SK-N-SH (cell line): ENCODE data around the gene PSTPIP2. TPM values are rescaled to one million over a fixed set of nuclear protein-coding genes. Genes with fewer than 3 reads are reported as not detected.
"Not testable (repeated sequence)": the region's sequence is repeated elsewhere in the genome, so short reads cannot be mapped to it uniquely, and the experiment has no call there.

Experiments used
- CTCF ChIA-PET: fragments of 300-600, 350-600 bp; formaldehyde crosslinking; extraction: SDS; loops from one replicate; lab custom pipeline; 2021; lab: Yijun Ruan, JAX
- POLR2A ChIA-PET: fragments of 350-600 bp; sonication (Branson Sonifier 250); formaldehyde crosslinking; extraction: SDS; loops from one replicate; lab custom pipeline; 2020; ENCODE audit warnings: antibody characterized with exemption, inconsistent platforms; lab: Yijun Ruan, JAX
- DNase-seq: peaks from one replicate; pipeline ENCODE4 v3.0.0; 2012
- H2AFZ ChIP-seq: fragments of 200-600 bp; sonication (generic); 2 replicates; pipeline ENCODE4 v1.8.1; 2016; ENCODE audit warnings: antibody characterized with exemption, mild to moderate bottlenecking, low read depth
- H3F3A ChIP-seq: fragments of 200-600 bp; sonication (generic); replicated peaks from 2 replicates; pipeline ENCODE3; 2016; ENCODE audit warnings: antibody characterized with exemption, mild to moderate bottlenecking; ENCODE audit not compliant: insufficient read depth
- H3K27ac ChIP-seq, 2 experiments: fragments of 200-500 bp in 1 of 2; fragments of 200-600 bp in 1 of 2; sonication (Bioruptor generic) in 1 of 2; sonication (generic), shearing (Covaris generic) in 1 of 2; 2 replicates each; pipeline versions ENCODE4 v1.5.1 to v1.6.1; 2014 to 2016; ENCODE audit warnings: low read depth in 2 of 2, inconsistent platforms in 1 of 2, low read length in 1 of 2, mild to moderate bottlenecking in 1 of 2, mixed read lengths in 1 of 2
- H3K27me3 ChIP-seq: fragments of 200-600 bp; sonication (generic), shearing (Covaris generic); 2 replicates; pipeline ENCODE4 v1.6.1; 2016; ENCODE audit warnings: mixed run types; ENCODE audit not compliant: insufficient read depth
- H3K36me3 ChIP-seq, 2 experiments: fragments of 200-500 bp in 1 of 2; fragments of 200-600 bp in 1 of 2; sonication (Bioruptor generic) in 1 of 2; sonication (generic) in 1 of 2; replicated peaks in 1 of 2; 2 replicates each; pipeline versions ENCODE3 to v1.5.1; 2014 to 2016; ENCODE audit warnings: low read length in 1 of 2, mild to moderate bottlenecking in 1 of 2; ENCODE audit not compliant: insufficient read depth in 2 of 2, control insufficient read depth in 1 of 2
- H3K4me1 ChIP-seq, 2 experiments: fragments of 200-500 bp in 1 of 2; fragments of 200-600 bp in 1 of 2; sonication (Bioruptor generic) in 1 of 2; sonication (generic), shearing (Covaris generic) in 1 of 2; 2 replicates each; pipeline versions ENCODE4 v1.5.1 to v1.6.1; 2014 to 2016; ENCODE audit warnings: low read depth in 1 of 2, low read length in 1 of 2, mixed run types in 1 of 2; ENCODE audit not compliant: insufficient read depth in 2 of 2, control insufficient read depth in 1 of 2
- H3K4me2 ChIP-seq: fragments of 200-600 bp; sonication (generic), shearing (Covaris generic); 2 replicates; pipeline ENCODE4 v1.6.1; 2017; ENCODE audit warnings: mixed run types
- H3K4me3 ChIP-seq, 2 experiments: fragments of 200-500 bp in 1 of 2; fragments of 200-600 bp in 1 of 2; sonication (Bioruptor generic) in 1 of 2; sonication (generic), shearing (Covaris generic) in 1 of 2; 2 replicates each; pipeline versions ENCODE4 v1.5.1 to v1.8.1; 2014 to 2016; ENCODE audit warnings: low read depth in 2 of 2, inconsistent platforms in 1 of 2, low read length in 1 of 2, mild to moderate bottlenecking in 1 of 2, mixed read lengths in 1 of 2, moderate library complexity in 1 of 2
- H3K79me2 ChIP-seq: fragments of 200-600 bp; sonication (generic); 2 replicates; pipeline ENCODE4 v1.8.1; 2017; ENCODE audit warnings: mild to moderate bottlenecking; ENCODE audit not compliant: insufficient read depth
- H3K9ac ChIP-seq: fragments of 200-600 bp; sonication (generic); 2 replicates; pipeline ENCODE4 v1.6.1; 2017; ENCODE audit warnings: mixed run types
- H3K9me2 ChIP-seq: fragments of 200-600 bp; sonication (generic); 2 replicates; pipeline ENCODE4 v1.6.1; 2017; ENCODE audit warnings: mixed run types
- H3K9me3 ChIP-seq: fragments of 200-600 bp; sonication (generic); 2 replicates; pipeline ENCODE4 v1.6.1; 2017; ENCODE audit warnings: mixed run types, mild to moderate bottlenecking, moderate library complexity
- H4K20me1 ChIP-seq: fragments of 200-600 bp; sonication (generic); 2 replicates; pipeline ENCODE4 v1.6.1; 2017; ENCODE audit warnings: mild to moderate bottlenecking, mixed run types; ENCODE audit not compliant: insufficient read depth
- CHD2 ChIP-seq: fragments of 150-350 bp; IDR thresholded peaks from 2 replicates; pipeline ENCODE4 v1.6.1; 2018; ENCODE audit warnings: low read length; ENCODE audit not compliant: partially characterized antibody
- EP300 ChIP-seq, 2 experiments: IDR thresholded peaks; 2 replicates each; pipeline versions ENCODE4 v1.4.0 to v1.6.1; 2012; ENCODE audit warnings: borderline replicate concordance in 1 of 2, low read depth in 1 of 2, low read length in 1 of 2
- EZH2phosphoT487 ChIP-seq: fragments of 200-600 bp; sonication (generic); IDR thresholded peaks from 2 replicates; pipeline ENCODE4 v1.6.1; 2017; ENCODE audit warnings: low read depth, mixed run types, mild to moderate bottlenecking, antibody characterized with exemption, moderate library complexity, borderline replicate concordance
- FOSL2 ChIP-seq: IDR thresholded peaks from 2 replicates; pipeline ENCODE4 v1.4.0; 2012; ENCODE audit warnings: low read depth, mild to moderate bottlenecking, moderate library complexity, borderline replicate concordance
- FOXM1 ChIP-seq: IDR thresholded peaks from 2 replicates; pipeline ENCODE4 v1.4.0; 2012; ENCODE audit warnings: low read depth, mild to moderate bottlenecking
- GABPA ChIP-seq: IDR thresholded peaks from 2 replicates; pipeline ENCODE4 v1.4.0; 2012; ENCODE audit warnings: low read depth, mild to moderate bottlenecking
- IRF3 ChIP-seq: fragments of 150-350 bp; IDR thresholded peaks from 2 replicates; pipeline ENCODE4 v1.6.1; 2016; ENCODE audit warnings: mild to moderate bottlenecking, low read depth, low read length
- JUND ChIP-seq: IDR thresholded peaks from 2 replicates; pipeline ENCODE4 v1.4.0; 2012
- MAX ChIP-seq: IDR thresholded peaks from 2 replicates; pipeline ENCODE4 v1.4.0; 2012; ENCODE audit warnings: low read depth
- MEF2A ChIP-seq: IDR thresholded peaks from 2 replicates; pipeline ENCODE4 v1.4.0; 2012; ENCODE audit warnings: low read depth, borderline replicate concordance
- MXI1 ChIP-seq: IDR thresholded peaks from 2 replicates; pipeline ENCODE4 v1.6.1; 2012; ENCODE audit warnings: mild to moderate bottlenecking, low read depth, low read length, improper control_type of control experiment
- NFIC ChIP-seq: IDR thresholded peaks from 2 replicates; pipeline ENCODE4 v1.4.0; 2012; ENCODE audit warnings: borderline replicate concordance
- RCOR1 ChIP-seq: fragments of 150-350 bp; IDR thresholded peaks from 2 replicates; pipeline ENCODE4 v1.6.1; 2017; ENCODE audit warnings: antibody characterized with exemption, low read length
- REST ChIP-seq: IDR thresholded peaks from 2 replicates; pipeline ENCODE4 v1.6.1; 2012; ENCODE audit warnings: mild to moderate bottlenecking, low read depth, low read length, moderate library complexity
- RFX5 ChIP-seq: IDR thresholded peaks from 2 replicates; pipeline ENCODE4 v1.6.1; 2012; ENCODE audit warnings: mild to moderate bottlenecking, improper control_type of control experiment, low read length
- TAF1 ChIP-seq: IDR thresholded peaks from 2 replicates; pipeline ENCODE4 v1.6.1; 2012; ENCODE audit warnings: low read depth, mild to moderate bottlenecking, low read length, moderate library complexity, borderline replicate concordance
- TCF12 ChIP-seq: IDR thresholded peaks from 2 replicates; pipeline ENCODE4 v1.4.0; 2012
- TEAD4 ChIP-seq: IDR thresholded peaks from 2 replicates; pipeline ENCODE4 v1.4.0; 2012; ENCODE audit warnings: mild to moderate bottlenecking, borderline replicate concordance; ENCODE audit not compliant: insufficient read depth
- WGBS: methylation state at CpG from one replicate; pipeline ENCODE4 v1.1.6; 2017; ENCODE audit warnings: low lambda C conversion rate; 5-methylcytosine and 5-hydroxymethylcytosine counted together
- polyA plus RNA-seq, 3 experiments: library from polyadenylated mRNA; depleted of rRNA; stranded (reverse); fragments of >200 nt; gene quantifications; 2 replicates each; pipeline ENCODE4 v1.2.3, GENCODE V29; 2012

The PSTPIP2 gene
- polyA plus RNA-seq, 1 of the 3 experiments (the other 2 are of a cell fraction) = 9.5 TPM

- TF ChIP-seq IRF3 (no peak), MAX (peak; percentile 71; the same call in 1 of the 2 replicates), MEF2A (no peak), MXI1 (peak; percentile 71; the same call in 1 of the 2 replicates), EP300 (IDR thresholded peaks at IDR 0.05; ENCODE audit: borderline replicate concordance in 1 of 2, low read depth in 1 of 2, low read length in 1 of 2) (no peak; a peak in 1 of 4 replicates), TEAD4 (no peak), RFX5 (no peak), FOXM1 (no peak), RCOR1 (0 out of 2 replicates have a peak, but pooled peaks have one; percentile 44), CHD2 (peak; percentile 58), TAF1 (no peak; the same call in none of the 2 replicates), GABPA (no peak), TCF12 (no peak; the same call in 1 of the 2 replicates)
- TF ChIP-seq, all 33 proteins: peak for 12
Observed at GRCh38 chr18:45967007-45967706, 104.9 kb downstream of the PSTPIP2 start, which contains the start of gene EPG5 (continued).

- CTCF ChIA-PET, H3K9me2 ChIP-seq, H3K4me2 ChIP-seq, H2AFZ ChIP-seq, H3K27me3 ChIP-seq, POLR2A ChIA-PET, DNase-seq, H4K20me1 ChIP-seq, H3K9me3 ChIP-seq, H3K4me3 ChIP-seq, H3K9ac ChIP-seq: not testable (repeated sequence)
- 93% methylated on average over 5 of the region's 5 CpGs for WGBS
- Histone ChIP-seq H3K79me2 (peaks cover 68% of the 10 kb centered on the region), H3K36me3 (peaks cover 0 to 32% of the 10 kb centered on the region in 2 experiments), H3K4me1 (peaks cover 0 to 40% of the 10 kb centered on the region in 2 experiments), H3F3A (peaks cover 51% of the 10 kb centered on the region), H3K27ac (peak overlapping the region in 1 of 2 experiments; percentile 96; a peak in 1 of 4 replicates)
Observed at GRCh38 chr18:45964913-45965312, 107.1 kb downstream of the PSTPIP2 start.

GRCh38 chr18:45962866-45963265 is 109.2 kb downstream of the PSTPIP2 start:
- H3K27ac ChIP-seq = peak overlapping the region; percentile 58 to 96; a peak in 3 of 4 replicates
- peaks cover 64% of the 10 kb centered on the region for H3F3A ChIP-seq
- peaks cover 0 to 37% of the 10 kb centered on the region in 2 experiments for H3K36me3 ChIP-seq
- no peak for DNase-seq
- H3K9ac ChIP-seq = peak overlapping the region; percentile 67
- peaks cover 0 to 53% of the 10 kb centered on the region in 2 experiments for H3K4me1 ChIP-seq
- CTCF ChIA-PET = interaction anchor here (1.4 to 1.5 kb wide), 2 partner anchors 17 to 111 kb away, joined by 3 to 4 read pairs; no protein-coding TSS in a partner anchor
- H3K4me3 ChIP-seq = no peak overlapping the region
- H3K9me3 ChIP-seq = no peaks in the 10 kb centered on the region
- H3K9me2 ChIP-seq = no peaks in the 10 kb centered on the region
- H2AFZ ChIP-seq = no peak overlapping the region
- TF ChIP-seq REST (no peak), FOSL2 (peak; percentile 35; the same call in 1 of the 2 replicates), CHD2 (no peak), EP300 (IDR thresholded peaks at IDR 0.05; ENCODE audit: borderline replicate concordance in 1 of 2, low read depth in 1 of 2, low read length in 1 of 2) (peak in 1 of 2 experiments; percentile 13; a peak in 2 of 4 replicates), EZH2phosphoT487 (no peak), TEAD4 (no peak), NFIC (0 out of 2 replicates have a peak, but pooled peaks have one; percentile 2), JUND (peak; percentile 52)
- TF ChIP-seq, all 33 proteins: peak for 4
- Histone ChIP-seq H3K79me2 (peaks cover 89% of the 10 kb centered on the region), H3K27me3 (no peaks in the 10 kb centered on the region), H4K20me1 (no peaks in the 10 kb centered on the region), H3K4me2 (peak overlapping the region; percentile 65)
- WGBS = 18% methylated on average over 5 of the region's 5 CpGs
- POLR2A ChIA-PET = no interaction called here
